ENCODE measurements around the gene URB1. TPM values are rescaled to one million over a fixed set of nuclear protein-coding genes. Genes with fewer than 3 reads are reported as not detected.

The URB1 gene
- total RNA-seq, 4 donors from 2014 or later: 4.4 to 14.9 (median 11.0) TPM

DNA sequence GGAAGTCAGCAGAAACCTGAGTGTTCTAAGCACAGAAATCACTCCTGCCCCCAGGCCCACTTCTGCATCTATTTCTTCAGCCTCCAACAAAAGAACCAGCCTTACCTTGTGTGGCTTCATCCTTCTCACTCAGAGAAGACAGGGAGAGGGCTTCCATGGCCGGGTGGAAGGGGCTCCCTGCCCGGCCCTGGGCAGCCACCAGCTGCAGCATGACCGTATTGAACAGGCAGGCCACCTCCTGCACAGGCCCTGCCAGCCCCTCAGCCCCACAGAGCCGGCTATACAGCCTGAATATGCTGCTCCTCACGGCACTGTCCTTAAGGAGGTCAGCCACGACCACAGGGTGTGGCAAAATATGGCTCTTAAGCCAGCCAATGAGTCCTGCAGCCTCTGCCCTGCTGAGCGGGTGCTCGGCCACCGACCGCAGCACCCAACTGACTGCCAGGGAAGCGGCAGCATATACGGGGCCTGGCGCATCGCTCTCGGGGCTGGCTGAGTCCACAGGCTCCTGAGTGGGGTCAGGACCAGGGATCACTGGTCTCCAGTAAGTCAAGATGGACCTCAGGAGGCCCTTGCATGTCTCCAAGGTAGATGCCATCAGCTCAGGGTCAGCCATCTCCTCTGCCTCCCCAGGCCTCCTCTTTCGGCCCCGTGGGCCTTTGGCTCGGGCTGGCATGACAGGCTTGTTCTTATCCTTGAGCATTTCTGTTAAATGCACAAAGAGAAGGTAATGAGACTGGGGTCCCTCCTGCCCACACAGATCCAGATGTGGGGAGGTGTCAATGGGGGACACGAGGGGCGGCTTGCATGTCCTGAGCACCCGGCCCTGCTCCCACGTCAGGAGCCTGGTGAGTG, 76.2 kb downstream of the URB1 start:
- TF ChIP-seq, protein P1, sequence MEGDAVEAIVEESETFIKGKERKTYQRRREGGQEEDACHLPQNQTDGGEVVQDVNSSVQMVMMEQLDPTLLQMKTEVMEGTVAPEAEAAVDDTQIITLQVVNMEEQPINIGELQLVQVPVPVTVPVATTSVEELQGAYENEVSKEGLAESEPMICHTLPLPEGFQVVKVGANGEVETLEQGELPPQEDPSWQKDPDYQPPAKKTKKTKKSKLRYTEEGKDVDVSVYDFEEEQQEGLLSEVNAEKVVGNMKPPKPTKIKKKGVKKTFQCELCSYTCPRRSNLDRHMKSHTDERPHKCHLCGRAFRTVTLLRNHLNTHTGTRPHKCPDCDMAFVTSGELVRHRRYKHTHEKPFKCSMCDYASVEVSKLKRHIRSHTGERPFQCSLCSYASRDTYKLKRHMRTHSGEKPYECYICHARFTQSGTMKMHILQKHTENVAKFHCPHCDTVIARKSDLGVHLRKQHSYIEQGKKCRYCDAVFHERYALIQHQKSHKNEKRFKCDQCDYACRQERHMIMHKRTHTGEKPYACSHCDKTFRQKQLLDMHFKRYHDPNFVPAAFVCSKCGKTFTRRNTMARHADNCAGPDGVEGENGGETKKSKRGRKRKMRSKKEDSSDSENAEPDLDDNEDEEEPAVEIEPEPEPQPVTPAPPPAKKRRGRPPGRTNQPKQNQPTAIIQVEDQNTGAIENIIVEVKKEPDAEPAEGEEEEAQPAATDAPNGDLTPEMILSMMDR (IDR thresholded peaks at IDR 0.05): no peak
- TF ChIP-seq POLR2A (IDR thresholded peaks at IDR 0.05): no peak
- peaks cover 0 to 74% (median 0%) of the 10 kb centered on the region in 3 donors for H3K36me3 ChIP-seq

DNA sequence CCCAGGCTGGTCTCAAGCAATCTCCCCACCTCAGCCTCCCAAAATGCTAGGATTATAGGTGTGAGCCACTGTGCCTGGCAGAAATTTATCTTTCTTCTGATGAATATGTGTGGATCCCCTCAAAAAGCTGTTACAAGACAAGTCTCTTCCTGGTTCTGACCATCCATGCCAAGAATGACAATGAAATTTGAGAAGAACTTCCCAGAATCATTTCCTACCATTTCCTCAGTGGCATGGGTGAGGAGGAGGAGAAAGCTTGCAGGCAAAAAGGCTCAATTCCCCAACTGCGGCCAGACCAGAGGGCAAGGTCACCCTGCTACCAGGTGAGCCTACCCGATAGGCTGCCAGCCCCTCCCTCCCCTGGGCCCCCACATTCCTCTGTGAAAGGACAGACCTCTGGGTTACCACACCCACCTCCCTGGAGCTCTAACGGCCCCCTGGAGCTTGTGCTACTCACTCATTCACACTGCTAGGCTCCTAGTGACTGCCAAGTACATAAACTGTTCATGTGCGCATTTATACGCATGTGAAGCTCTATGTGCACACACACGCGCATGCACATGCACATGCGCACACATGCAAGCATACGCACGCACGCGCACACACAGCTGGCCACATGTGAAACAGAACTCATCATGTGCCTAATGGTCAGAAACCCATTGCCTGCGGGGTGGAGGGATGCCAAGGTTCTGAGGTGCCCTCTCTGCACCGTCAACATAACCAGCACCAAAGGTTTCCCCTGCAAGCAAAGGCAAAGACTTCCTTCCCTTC, 77.1 kb downstream of the URB1 start:
- no peak for DNase-seq
- Histone ChIP-seq H3K27me3 (no peaks in the 10 kb centered on the region), H3K4me1 (no peaks in the 10 kb centered on the region), H3K27ac (no peak overlapping the region), H3K9me3 (no peaks in the 10 kb centered on the region), H3K4me3 (no peak overlapping the region), H3K36me3 (peaks cover 0 to 65% (median 0%) of the 10 kb centered on the region in 3 donors)
- TF ChIP-seq, protein P1 (IDR thresholded peaks at IDR 0.05): no peak
- no peak for TF ChIP-seq POLR2A (IDR thresholded peaks at IDR 0.05)

More for the DNA sequence above, 76.2 kb downstream of the URB1 start:
- Histone ChIP-seq H3K27me3 (no peaks in the 10 kb centered on the region), H3K4me3 (no peak overlapping the region), H3K9me3 (no peaks in the 10 kb centered on the region), H3K4me1 (no peaks in the 10 kb centered on the region), H3K27ac (no peak overlapping the region)
- DNase-seq: no peak

DNA sequence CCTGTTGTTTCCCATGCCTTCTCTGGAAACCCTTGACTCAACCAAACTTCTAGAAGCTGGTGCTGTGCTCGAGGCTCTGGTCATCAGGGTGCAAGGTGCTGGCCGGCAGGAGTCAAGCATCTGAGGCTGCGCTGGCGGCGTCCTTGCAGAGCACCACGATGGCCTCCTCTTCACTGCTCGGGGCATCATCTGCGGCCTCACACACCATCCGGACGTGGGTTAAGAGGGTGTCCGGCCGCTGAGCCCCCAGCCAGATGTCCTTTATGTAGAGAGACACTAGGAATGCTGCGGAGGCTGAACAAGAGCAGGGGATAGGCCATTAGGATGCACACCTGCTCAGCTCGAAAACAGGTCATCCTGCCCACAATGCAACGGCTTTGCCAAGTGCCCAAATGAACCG, 78.0 kb downstream of the URB1 start:
- Histone ChIP-seq H3K27me3 (no peaks in the 10 kb centered on the region), H3K9me3 (no peaks in the 10 kb centered on the region), H3K4me1 (no peaks in the 10 kb centered on the region), H3K27ac (no peak overlapping the region), H3K4me3 (no peak overlapping the region), H3K36me3 (peaks cover 0 to 56% (median 0%) of the 10 kb centered on the region in 3 donors)
- TF ChIP-seq, protein P1 (IDR thresholded peaks at IDR 0.05): no peak
- TF ChIP-seq POLR2A (IDR thresholded peaks at IDR 0.05): no peak
- no peak for DNase-seq

DNA sequence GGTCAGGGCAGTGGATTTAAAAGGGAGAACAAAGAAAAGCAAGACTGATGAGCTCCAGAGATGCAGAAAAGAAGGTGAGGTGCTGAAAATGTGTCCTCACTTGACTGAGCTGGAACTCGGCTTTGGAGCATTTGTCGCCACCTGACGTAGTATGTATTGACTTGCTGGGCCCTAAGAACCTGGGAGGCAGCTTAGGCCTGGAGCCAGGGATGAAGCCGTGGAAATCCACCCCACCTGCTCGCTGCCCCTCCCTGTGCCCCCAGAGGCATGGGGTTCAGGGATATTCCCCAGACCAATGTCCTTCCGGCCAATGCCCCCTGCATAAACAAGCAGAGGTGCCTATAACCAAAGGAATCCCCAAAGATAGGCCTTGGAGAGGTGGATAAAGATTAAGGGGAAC, 79.8 kb downstream of the URB1 start:
- H3K27ac ChIP-seq: no peak overlapping the region
- no peaks in the 10 kb centered on the region for H3K4me1 ChIP-seq
- H3K9me3 ChIP-seq: no peaks in the 10 kb centered on the region
- TF ChIP-seq POLR2A (IDR thresholded peaks at IDR 0.05): no peak
- TF ChIP-seq, protein P1 (IDR thresholded peaks at IDR 0.05): no peak
- no peak overlapping the region for H3K4me3 ChIP-seq
- peaks cover 0 to 38% (median 0%) of the 10 kb centered on the region in 3 donors for H3K36me3 ChIP-seq
- H3K27me3 ChIP-seq: no peaks in the 10 kb centered on the region
- no peak for DNase-seq

DNA sequence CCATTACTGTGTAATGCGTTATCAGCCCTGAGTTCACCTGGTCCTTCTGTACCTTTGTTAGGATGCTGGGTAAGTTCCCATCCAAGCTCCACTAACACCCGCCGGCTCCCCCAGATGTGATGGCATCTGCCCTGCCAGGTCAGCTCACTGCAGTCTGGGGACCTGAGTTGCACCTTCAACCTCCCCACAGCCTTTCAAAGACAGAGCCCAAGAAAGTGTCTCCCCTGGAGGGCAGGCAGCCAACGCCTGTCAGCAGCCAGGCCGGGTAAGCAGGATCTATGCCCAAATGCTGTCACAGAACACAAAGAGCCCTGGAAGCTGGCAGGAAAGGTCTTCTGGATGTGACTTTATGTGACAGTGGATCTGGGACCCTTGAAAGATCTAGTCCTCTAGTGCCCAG, 80.5 kb downstream of the URB1 start:
- TF ChIP-seq, protein P1 (IDR thresholded peaks at IDR 0.05): no peak
- TF ChIP-seq POLR2A (IDR thresholded peaks at IDR 0.05): no peak
- H3K27ac ChIP-seq: no peak overlapping the region
- H3K4me1 ChIP-seq: no peaks in the 10 kb centered on the region
- H3K9me3 ChIP-seq: no peaks in the 10 kb centered on the region
- peaks cover 0 to 31% (median 0%) of the 10 kb centered on the region in 3 donors for H3K36me3 ChIP-seq
- no peak overlapping the region for H3K4me3 ChIP-seq
- H3K27me3 ChIP-seq: no peaks in the 10 kb centered on the region
- no peak for DNase-seq

Measured in Peyer's patch (tissue), 4 donors.